SU-DHL-6 (cell line): ENCODE data around the gene VWA8.

Experiments
- CTCF ChIP-seq: fragments of 200-600 bp; sonication (generic); IDR thresholded peaks from one replicate; pipeline ENCODE4 v1.5.1; 2017; ENCODE audit warnings: antibody characterized with exemption, mild to moderate bottlenecking, low read length, moderate library complexity; ENCODE audit not compliant: insufficient read depth, poor library complexity, severe bottlenecking
- EZH2phosphoT487 ChIP-seq: fragments of 200-600 bp; sonication (generic), shearing (Covaris generic); conservative IDR thresholded peaks from 2 replicates; pipeline ENCODE4 v1.6.1; 2018; ENCODE audit warnings: mild to moderate bottlenecking, antibody characterized with exemption, low read length, moderate library complexity, mixed read lengths

- TF ChIP-seq CTCF (peak; percentile 46), EZH2phosphoT487 (no peak)
Measured at GRCh38 chr13:41905600-41906254, 55.2 kb downstream of the VWA8 start.
